Activated CD8-positive, alpha-beta T cell treated with anti-CD3 and anti-CD28 coated beads for 36 hours (primary cell): ENCODE results near the gene FUT7. TPM values are rescaled to one million over a fixed set of nuclear protein-coding genes. Genes with fewer than 3 reads are reported as not detected.
A peak's percentile ranks its signal among the peaks of the same experiment; 100 is the strongest.
"Not testable (repeated sequence)": the region's sequence is repeated elsewhere in the genome, so short reads cannot be mapped to it uniquely, and the experiment has no call there.

Experiments
- ATAC-seq: fragments of 200-7000 bp; cut with Tn5 transposase; one replicate; pipeline ENCODE4 v1.10.0; 2021; ENCODE audit warnings: mild to moderate bottlenecking, moderate library complexity
- CTCF ChIA-PET: fragments of 350-600 bp; sonication (Branson Sonifier 250); formaldehyde crosslinking; loops from one replicate; lab custom pipeline; 2021; ENCODE audit warnings: antibody characterized with exemption; lab: Charles Lee
- POLR2A ChIA-PET: fragments of 350-600 bp; sonication (Branson Sonifier 250); formaldehyde crosslinking; loops from one replicate; lab custom pipeline; 2021; ENCODE audit warnings: antibody characterized with exemption; lab: Charles Lee
- DNase-seq: peaks from one replicate; pipeline ENCODE4 v3.0.0-alpha.2; 2020
- H3K27ac Mint-ChIP-seq: one replicate; pipeline ENCODE4 v1.8.0; 2021; ENCODE audit warnings: mild to moderate bottlenecking, mixed read lengths
- H3K27me3 Mint-ChIP-seq: one replicate; pipeline ENCODE4 v1.8.0; 2021; ENCODE audit warnings: mixed read lengths
- H3K36me3 Mint-ChIP-seq: one replicate; pipeline ENCODE4 v1.8.0; 2021; ENCODE audit warnings: low read depth, mixed read lengths
- H3K4me1 Mint-ChIP-seq: one replicate; pipeline ENCODE4 v1.8.0; 2021; ENCODE audit warnings: low read depth, mixed read lengths
- H3K4me3 Mint-ChIP-seq: one replicate; pipeline ENCODE4 v1.8.0; 2021; ENCODE audit warnings: mild to moderate bottlenecking, moderate library complexity, mixed read lengths
- H3K9me3 Mint-ChIP-seq: one replicate; pipeline ENCODE4 v1.8.0; 2021; ENCODE audit warnings: mixed read lengths
- intact Hi-C: fragments of 100-400 bp; cut with micrococcal nuclease; formaldehyde crosslinking; loops from one replicate; pipeline ENCODE4 v1.10.0; 2022
- total RNA-seq, 2 experiments: library from RNA; stranded (reverse); gene quantifications; one replicate each; pipeline ENCODE4 v1.2.3, GENCODE V29; 2021
- TF ChIP-seq, protein P1 (sequence below): fragments of 200-600 bp; IDR thresholded peaks from one replicate; pipeline ENCODE4 v1.8.0; 2022; ENCODE audit warnings: antibody characterized with exemption, mild to moderate bottlenecking

Gene FUT7
- total RNA-seq, 2 experiments from 2014 or later: 0.09 TPM; not detected in 1

- Mint-ChIP-seq H3K36me3 (no peaks in the 10 kb centered on the region), H3K4me1 (peaks cover 35% of the 10 kb centered on the region), H3K27ac (peak overlapping the region; percentile 85), H3K4me3 (peak overlapping the region; percentile 47), H3K27me3 (no peaks in the 10 kb centered on the region), H3K9me3 (no peaks in the 10 kb centered on the region)
- ATAC-seq (peak; percentile 89), DNase-seq (peak; percentile 91)
- intact Hi-C loops: loop anchor here (5.0 kb wide), 1 partner anchor 248 kb away; no protein-coding TSS in a partner anchor
- POLR2A ChIA-PET: interaction anchor here (0.6 to 2.1 kb wide), 12 partner anchors 8 to 307 kb away, joined by 3 to 9 read pairs (median 3); partner anchors contain the start of genes PAXX and SAPCD2
- CTCF ChIA-PET: interaction anchor here (0.6 to 3.6 kb wide), 54 partner anchors 9 to 274 kb away, joined by 3 to 82 read pairs (median 6); partner anchors contain the start of genes AJM1, C8G, CLIC3 and FBXW5
- TF ChIP-seq, protein P1, sequence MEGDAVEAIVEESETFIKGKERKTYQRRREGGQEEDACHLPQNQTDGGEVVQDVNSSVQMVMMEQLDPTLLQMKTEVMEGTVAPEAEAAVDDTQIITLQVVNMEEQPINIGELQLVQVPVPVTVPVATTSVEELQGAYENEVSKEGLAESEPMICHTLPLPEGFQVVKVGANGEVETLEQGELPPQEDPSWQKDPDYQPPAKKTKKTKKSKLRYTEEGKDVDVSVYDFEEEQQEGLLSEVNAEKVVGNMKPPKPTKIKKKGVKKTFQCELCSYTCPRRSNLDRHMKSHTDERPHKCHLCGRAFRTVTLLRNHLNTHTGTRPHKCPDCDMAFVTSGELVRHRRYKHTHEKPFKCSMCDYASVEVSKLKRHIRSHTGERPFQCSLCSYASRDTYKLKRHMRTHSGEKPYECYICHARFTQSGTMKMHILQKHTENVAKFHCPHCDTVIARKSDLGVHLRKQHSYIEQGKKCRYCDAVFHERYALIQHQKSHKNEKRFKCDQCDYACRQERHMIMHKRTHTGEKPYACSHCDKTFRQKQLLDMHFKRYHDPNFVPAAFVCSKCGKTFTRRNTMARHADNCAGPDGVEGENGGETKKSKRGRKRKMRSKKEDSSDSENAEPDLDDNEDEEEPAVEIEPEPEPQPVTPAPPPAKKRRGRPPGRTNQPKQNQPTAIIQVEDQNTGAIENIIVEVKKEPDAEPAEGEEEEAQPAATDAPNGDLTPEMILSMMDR: peak; percentile 86
Measured at GRCh38 chr9:137034709-137035506, 3.0 kb upstream of the FUT7 start.

- Mint-ChIP-seq H3K36me3 (no peaks in the 10 kb centered on the region), H3K4me3 (peak overlapping the region; percentile 47), H3K4me1 (peaks cover 42% of the 10 kb centered on the region), H3K9me3 (no peaks in the 10 kb centered on the region), H3K27ac (peak overlapping the region; percentile 85), H3K27me3 (no peaks in the 10 kb centered on the region)
- intact Hi-C loops: no loop called here
- ChIA-PET POLR2A (interaction anchor here (0.6 to 2.1 kb wide), 9 partner anchors 8 to 306 kb away, joined by 3 to 9 read pairs (median 3); partner anchors contain the start of gene TRAF2), CTCF (interaction anchor here (0.7 to 3.6 kb wide), 44 partner anchors 9 to 273 kb away, joined by 3 to 82 read pairs (median 7); partner anchors contain the start of genes AJM1, C8G, CLIC3 and FBXW5)
- ATAC-seq (no peak), DNase-seq (no peak)
- TF ChIP-seq, protein P1: no peak
Measured at GRCh38 chr9:137034039-137034708, 2.3 kb upstream of the FUT7 start.

GRCh38 chr9:137033481-137033880, 1.6 kb upstream of the FUT7 start:
- H3K27me3 Mint-ChIP-seq, H3K36me3 Mint-ChIP-seq, POLR2A ChIA-PET, H3K27ac Mint-ChIP-seq, intact Hi-C loops, DNase-seq, H3K9me3 Mint-ChIP-seq, H3K4me3 Mint-ChIP-seq, ATAC-seq: not testable (repeated sequence)
- peaks cover 47% of the 10 kb centered on the region for H3K4me1 Mint-ChIP-seq
- CTCF ChIA-PET: interaction anchor here (1.2 to 3.6 kb wide), 8 partner anchors 11 to 228 kb away, joined by 3 to 82 read pairs (median 20); partner anchors contain the start of genes C8G, FBXW5 and NPDC1

GRCh38 chr9:137032858-137033257, 970 bp upstream of the FUT7 start:
- H3K4me3 Mint-ChIP-seq: no peak overlapping the region

More at GRCh38 chr9:137032858-137033257, 970 bp upstream of the FUT7 start:
- ATAC-seq (no peak), DNase-seq (no peak)
- Mint-ChIP-seq H3K27ac (no peak overlapping the region), H3K4me1 (peaks cover 47% of the 10 kb centered on the region), H3K9me3 (no peaks in the 10 kb centered on the region), H3K36me3 (no peaks in the 10 kb centered on the region), H3K27me3 (no peaks in the 10 kb centered on the region)
- TF ChIP-seq, protein P1: no peak
- ChIA-PET CTCF (interaction anchor here (1.1 to 8.3 kb wide), 2 partner anchors 14 to 34 kb away, joined by 5 to 109 read pairs; partner anchors contain the start of gene SAPCD2), POLR2A (no interaction called here)
- intact Hi-C loops: no loop called here
